Mesendoderm (in vitro differentiated cells): ENCODE results near the gene ARL3.

Experiments used
- DNase-seq: peaks from one replicate; pipeline ENCODE4 v3.0.0; 2013
- H2AK5ac ChIP-seq: 2 replicates; pipeline ENCODE4 v1.6.1; 2013; ENCODE audit warnings: low read length, inconsistent platforms
- H2BK120ac ChIP-seq: 2 replicates; pipeline ENCODE4 v1.6.1; 2013; ENCODE audit warnings: low read depth, mild to moderate bottlenecking, low read length, moderate library complexity, mixed read lengths
- H2BK15ac ChIP-seq: replicated peaks from 2 replicates; pipeline ENCODE4 v1.6.1; 2013; ENCODE audit warnings: low read depth, mild to moderate bottlenecking, moderate library complexity
- H2BK5ac ChIP-seq: 2 replicates; pipeline ENCODE4 v1.6.1; 2013; ENCODE audit warnings: low read length, inconsistent platforms
- H3K18ac ChIP-seq: 2 replicates; pipeline ENCODE4 v1.6.1; 2013; ENCODE audit warnings: mild to moderate bottlenecking, low read length, mixed read lengths
- H3K23ac ChIP-seq: one replicate; pipeline ENCODE4 v1.6.1; 2013; ENCODE audit warnings: low read length
- H3K27ac ChIP-seq: 2 replicates; pipeline ENCODE4 v1.5.1; 2013; ENCODE audit warnings: low read depth, mild to moderate bottlenecking, inconsistent platforms, low read length, moderate library complexity
- H3K27me3 ChIP-seq: 2 replicates; pipeline ENCODE4 v1.6.1; 2013; ENCODE audit warnings: low read length, control low read depth, mild to moderate bottlenecking, inconsistent platforms; ENCODE audit not compliant: insufficient read depth, poor library complexity
- H3K36me3 ChIP-seq: 2 replicates; pipeline ENCODE4 v1.6.1; 2013; ENCODE audit warnings: low read length, inconsistent platforms; ENCODE audit not compliant: control insufficient read depth, insufficient read depth
- H3K4ac ChIP-seq: one replicate; pipeline ENCODE4 v1.6.1; 2013; ENCODE audit warnings: low read depth, mild to moderate bottlenecking, low read length, moderate library complexity
- H3K4me1 ChIP-seq: 2 replicates; pipeline ENCODE4 v1.6.1; 2013; ENCODE audit warnings: low read depth, low read length, inconsistent platforms; ENCODE audit not compliant: control insufficient read depth
- H3K4me2 ChIP-seq: 2 replicates; pipeline ENCODE4 v1.6.1; 2013; ENCODE audit warnings: low read length
- H3K4me3 ChIP-seq: 2 replicates; pipeline ENCODE4 v1.5.1; 2013; ENCODE audit warnings: mild to moderate bottlenecking, low read length
- H3K56ac ChIP-seq: one replicate; pipeline ENCODE4 v1.6.1; 2013; ENCODE audit warnings: low read length
- H3K79me1 ChIP-seq: 2 replicates; pipeline ENCODE4 v1.6.1; 2013; ENCODE audit warnings: low read length, inconsistent platforms
- H3K79me2 ChIP-seq: 2 replicates; pipeline ENCODE4 v1.6.1; 2013; ENCODE audit warnings: mild to moderate bottlenecking, low read length; ENCODE audit not compliant: control insufficient read depth, insufficient read depth
- H3K9ac ChIP-seq: 2 replicates; pipeline ENCODE4 v1.6.1; 2013; ENCODE audit warnings: low read length, inconsistent platforms
- H4K5ac ChIP-seq: one replicate; pipeline ENCODE4 v1.6.1; 2013; ENCODE audit warnings: low read length
- H4K8ac ChIP-seq: one replicate; pipeline ENCODE4 v1.6.1; 2013; ENCODE audit warnings: low read depth, mild to moderate bottlenecking, control low read depth, low read length, moderate library complexity
- WGBS: extraction: QIAGEN DNeasy Blood & Tissue Kit; methylation state at CpG from one replicate; pipeline ENCODE4 v1.1.7; 2013; ENCODE audit warnings: low lambda C conversion rate, missing lambda C conversion rate; ENCODE audit not compliant: insufficient coverage; ENCODE audit errors: extremely low coverage; 5-methylcytosine and 5-hydroxymethylcytosine counted together

The ARL3 gene

GRCh38 chr10:102649797-102650654 lies 64.2 kb downstream of the ARL3 start:
- peak overlapping the region; percentile 6 for H3K18ac ChIP-seq
- H3K56ac ChIP-seq = peak overlapping the region; percentile 62
- no peak overlapping the region for H3K4ac ChIP-seq
- H3K36me3 ChIP-seq = no peaks in the 10 kb centered on the region
- no CpG with 5 or more reads among the region's 12 CpGs for WGBS
- H3K23ac ChIP-seq = no peak overlapping the region
- H4K8ac ChIP-seq = no peak overlapping the region
- H3K9ac ChIP-seq = peak overlapping the region; percentile 41
- peak; percentile 50 for DNase-seq
- peaks cover 9% of the 10 kb centered on the region for H3K4me1 ChIP-seq
- H2BK5ac ChIP-seq = no peak overlapping the region
- H2BK120ac ChIP-seq = no peak overlapping the region
- peak overlapping the region; percentile 62 for H3K27ac ChIP-seq
- H3K4me3 ChIP-seq = no peak overlapping the region
- no peak overlapping the region for H4K5ac ChIP-seq
- no peaks in the 10 kb centered on the region for H3K27me3 ChIP-seq
- H2AK5ac ChIP-seq = peak overlapping the region; percentile 13
- H2BK15ac ChIP-seq = no peak overlapping the region
- peaks cover 33% of the 10 kb centered on the region for H3K79me1 ChIP-seq
- H3K79me2 ChIP-seq = peaks cover 65% of the 10 kb centered on the region
- H3K4me2 ChIP-seq = no peak overlapping the region

GRCh38 chr10:102648889-102649796 lies 65.1 kb downstream of the ARL3 start:
- Histone ChIP-seq H4K8ac (no peak overlapping the region), H3K9ac (peak overlapping the region; percentile 41), H2BK5ac (no peak overlapping the region), H3K27me3 (no peaks in the 10 kb centered on the region), H3K36me3 (no peaks in the 10 kb centered on the region), H2BK120ac (no peak overlapping the region), H3K4me2 (no peak overlapping the region), H3K79me2 (peaks cover 67% of the 10 kb centered on the region), H4K5ac (no peak overlapping the region), H3K18ac (peak overlapping the region; percentile 6), H3K27ac (peak overlapping the region; percentile 62), H3K4me1 (peaks cover 9% of the 10 kb centered on the region), H3K4ac (no peak overlapping the region), H3K4me3 (no peak overlapping the region), H2BK15ac (no peak overlapping the region), H2AK5ac (peak overlapping the region; percentile 30), H3K79me1 (peaks cover 33% of the 10 kb centered on the region), H3K23ac (peak overlapping the region; percentile 45), H3K56ac (peak overlapping the region; percentile 61)
- no CpG with 5 or more reads among the region's 25 CpGs for WGBS
- no peak for DNase-seq

- Histone ChIP-seq H2BK5ac (no peak overlapping the region), H3K4me2 (no peak overlapping the region), H3K4me1 (peaks cover 9% of the 10 kb centered on the region), H3K79me2 (peaks cover 67% of the 10 kb centered on the region), H2BK120ac (no peak overlapping the region), H3K36me3 (no peaks in the 10 kb centered on the region), H4K8ac (no peak overlapping the region), H4K5ac (no peak overlapping the region), H2BK15ac (no peak overlapping the region), H3K27ac (no peak overlapping the region), H3K18ac (no peak overlapping the region), H3K23ac (no peak overlapping the region), H3K79me1 (peaks cover 33% of the 10 kb centered on the region), H3K27me3 (no peaks in the 10 kb centered on the region), H2AK5ac (no peak overlapping the region), H3K56ac (no peak overlapping the region), H3K4ac (no peak overlapping the region), H3K4me3 (no peak overlapping the region), H3K9ac (no peak overlapping the region)
- no CpG with 5 or more reads among the region's 12 CpGs for WGBS
- no peak for DNase-seq
These were observed 65.8 kb downstream of the ARL3 start for GRCh38 chr10:102648269-102648888.

GRCh38 chr10:102647443-102648268 lies 66.5 kb downstream of the ARL3 start:
- no peaks in the 10 kb centered on the region for H3K27me3 ChIP-seq
- no peak overlapping the region for H3K56ac ChIP-seq
- H2BK120ac ChIP-seq = no peak overlapping the region
- H2BK5ac ChIP-seq = no peak overlapping the region
- H3K9ac ChIP-seq = no peak overlapping the region
- peaks cover 67% of the 10 kb centered on the region for H3K79me2 ChIP-seq
- H3K4me2 ChIP-seq = no peak overlapping the region
- H3K79me1 ChIP-seq = peaks cover 29% of the 10 kb centered on the region
- WGBS = no CpG with 5 or more reads among the region's 7 CpGs
- H3K27ac ChIP-seq = no peak overlapping the region
- no peak overlapping the region for H3K4me3 ChIP-seq
- H3K23ac ChIP-seq = no peak overlapping the region
- no peak overlapping the region for H4K5ac ChIP-seq
- DNase-seq = no peak
- H3K36me3 ChIP-seq = no peaks in the 10 kb centered on the region
- no peak overlapping the region for H2AK5ac ChIP-seq
- H2BK15ac ChIP-seq = no peak overlapping the region
- H3K4ac ChIP-seq = no peak overlapping the region
- peaks cover 9% of the 10 kb centered on the region for H3K4me1 ChIP-seq
- H4K8ac ChIP-seq = no peak overlapping the region
- no peak overlapping the region for H3K18ac ChIP-seq
